GM12891 (cell line): ENCODE data around the gene VRK1.

Source experiments
- POLR2A ChIP-seq: IDR thresholded peaks from 2 replicates; pipeline ENCODE4 v1.6.1; 2011; ENCODE audit warnings: low read depth, low read length, control low read depth
- POLR2AphosphoS5 ChIP-seq: IDR thresholded peaks from 2 replicates; pipeline ENCODE4 v1.6.1; 2011; ENCODE audit warnings: low read depth, low read length, control low read depth

DNA sequence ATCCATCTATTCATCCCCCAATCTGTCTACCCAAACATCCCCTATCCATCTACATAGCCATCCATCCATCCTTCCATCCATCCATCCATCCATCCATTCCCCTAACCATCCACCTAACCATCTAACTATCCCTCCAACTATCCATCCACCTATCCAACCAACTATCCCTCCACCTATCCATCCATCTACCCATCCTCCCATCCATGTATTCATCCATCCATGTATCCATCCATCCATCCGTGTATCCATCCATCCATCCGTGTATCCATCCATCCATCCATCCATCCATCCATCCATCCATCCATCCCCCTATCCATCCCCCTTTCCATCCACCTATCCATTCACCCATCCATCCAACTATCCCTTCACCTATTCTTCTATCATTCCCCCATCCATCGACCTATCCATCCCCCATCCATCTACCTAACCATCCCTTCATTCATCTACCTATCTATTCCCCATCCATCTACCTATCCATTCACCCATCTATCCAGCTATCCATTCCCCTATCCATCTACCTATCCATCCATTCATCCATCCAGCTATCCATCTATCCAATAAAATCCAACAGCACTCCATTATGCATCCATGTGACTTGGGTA, 131.7 kb downstream of the VRK1 start:
- TF ChIP-seq POLR2AphosphoS5: no peak
- no peak for TF ChIP-seq POLR2A
